ENCODE measurements around the gene RBL2. TPM values are rescaled to one million over a fixed set of nuclear protein-coding genes. Genes with fewer than 3 reads are reported as not detected.
A peak's percentile ranks its signal among the peaks of the same experiment; 100 is the strongest.

The RBL2 gene
- total and polyA plus RNA-seq, 9 of the 15 experiments (the other 6 are each of a cell fraction or from before 2014, with no cell fraction given) = 7.8 to 76.3 (median 28.5) TPM

DNA sequence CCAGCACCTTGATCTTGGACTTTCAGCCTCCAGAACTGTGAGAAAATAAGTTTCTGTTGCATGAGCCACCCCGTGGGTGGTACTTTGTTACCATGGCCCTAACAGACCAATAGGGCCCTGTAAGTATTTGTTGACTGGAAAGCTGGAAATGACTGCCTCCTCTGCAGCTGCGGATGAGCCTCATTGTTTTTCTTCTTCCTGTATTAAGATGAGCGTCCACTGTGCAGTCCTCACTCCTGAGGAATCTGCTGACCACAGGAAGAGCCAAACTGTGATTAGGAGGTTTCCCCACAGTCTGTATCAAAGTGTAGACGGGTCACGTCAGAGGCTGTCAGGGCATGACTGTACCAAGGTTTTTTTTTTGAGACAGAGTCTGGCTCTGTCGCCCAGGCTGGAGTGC is 81.0 kb downstream of the RBL2 start:
- Histone ChIP-seq H3K79me2 (ENCODE audit: control insufficient read depth, insufficient read depth, low read length) (no peaks in the 10 kb centered on the region), H3K4me1 (replicated peaks in 1 of 2; ENCODE audit: control insufficient read depth in 2 of 2, insufficient read depth in 2 of 2, low read length in 2 of 2) (peaks cover 0 to 6% of the 10 kb centered on the region in 2 experiments; a peak in 3 of 5 replicates), H3K36me3 (ENCODE audit: control insufficient read depth, insufficient read depth, low read length) (no peaks in the 10 kb centered on the region), H3K27ac (ENCODE audit: extremely low read depth, low read depth, low read length) (no peak overlapping the region), H2AFZ (ENCODE audit: low read depth, low read length) (no peak overlapping the region), H3K27me3 (ENCODE audit: control insufficient read depth in 2 of 2, insufficient read depth in 2 of 2, low read length in 2 of 2) (peaks cover 0 to 13% of the 10 kb centered on the region in 2 experiments; a peak in 3 of 5 replicates), H4K20me1 (replicated peaks; ENCODE audit: control insufficient read depth, insufficient read depth, low read length) (no peaks in the 10 kb centered on the region), H3K4me2 (ENCODE audit: insufficient read depth, low read length) (no peak overlapping the region), H3K9me3 (replicated peaks; ENCODE audit: control insufficient read depth, insufficient read depth, low read depth, low read length) (no peaks in the 10 kb centered on the region), H3K4me3 (no peak overlapping the region), H3K9me1 (ENCODE audit: control insufficient read depth, insufficient read depth, low read length) (no peaks in the 10 kb centered on the region), H3K9ac (ENCODE audit: insufficient read depth in 1 of 2, low read depth in 2 of 2, low read length in 2 of 2) (no peak overlapping the region)
- ChIA-PET CTCF (ENCODE audit: low intra/inter-chr PET ratio) (no interaction called here), POLR2A (no interaction called here)
- intact Hi-C loops (cut with micrococcal nuclease) (no loop called here), in situ Hi-C loops (cut with MboI) (loop anchor here (25.0 kb wide), 1 partner anchor 1328 kb away; no protein-coding TSS in a partner anchor)
- 4% methylated on average over 6 of the region's 6 CpGs for WGBS (ENCODE audit: insufficient coverage, low coverage, missing lambda C conversion rate)
- FAIRE-seq = no peak
- TF ChIP-seq FUS (optimal IDR thresholded peaks at IDR 0.05; ENCODE audit: low read depth, low read length) (no peak), NR2C2 (CRISPR knock-in tag; IDR thresholded peaks at IDR 0.05) (no peak), NR2C2 (tag; IDR thresholded peaks at IDR 0.05) (peak; percentile 47; the same call in 1 of the 2 replicates)
- no peak for ATAC-seq
- no peak for DNase-seq (ENCODE audit: extremely low read depth in 1 of 4, low spot score in 3 of 4)
- BruUV-seq (replicated peaks) = no TSS peak

DNA sequence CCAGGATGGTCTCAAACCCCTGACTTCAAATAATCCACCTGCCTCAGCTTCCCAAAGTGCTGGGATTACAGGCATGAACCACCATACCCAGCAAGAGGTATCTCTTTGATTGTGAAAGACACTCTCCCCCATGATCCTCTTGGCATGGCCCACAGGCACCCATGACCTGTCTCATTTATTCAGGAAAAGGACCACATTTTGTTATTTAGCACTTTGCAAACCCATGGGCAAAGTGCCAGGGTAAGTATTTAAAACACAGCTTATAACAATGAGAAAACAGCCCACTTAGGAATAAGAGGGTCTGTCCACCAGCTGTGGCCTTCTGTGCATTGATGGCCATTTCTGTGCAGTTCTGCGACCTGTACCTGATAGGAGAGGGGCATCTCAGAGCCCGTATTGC is 81.5 kb downstream of the RBL2 start:
- no peak overlapping the region for H2AFZ ChIP-seq (ENCODE audit: low read depth, low read length)
- no TSS peak for BruUV-seq (replicated peaks)
- in situ Hi-C loops (cut with MboI) = loop anchor here (25.0 kb wide), 1 partner anchor 1329 kb away; no protein-coding TSS in a partner anchor
- DNase-seq (ENCODE audit: extremely low read depth in 1 of 4, low spot score in 3 of 4) (no peak), ATAC-seq (no peak), FAIRE-seq (no peak)
- no peak overlapping the region for H3K9ac ChIP-seq (ENCODE audit: insufficient read depth in 1 of 2, low read depth in 2 of 2, low read length in 2 of 2)
- H4K20me1 ChIP-seq (replicated peaks; ENCODE audit: control insufficient read depth, insufficient read depth, low read length) = no peaks in the 10 kb centered on the region
- no peaks in the 10 kb centered on the region for H3K9me3 ChIP-seq (replicated peaks; ENCODE audit: control insufficient read depth, insufficient read depth, low read depth, low read length)
- peaks cover 0 to 6% of the 10 kb centered on the region in 2 experiments; a peak in 2 of 5 replicates for H3K4me1 ChIP-seq (replicated peaks in 1 of 2; ENCODE audit: control insufficient read depth in 2 of 2, insufficient read depth in 2 of 2, low read length in 2 of 2)
- H3K36me3 ChIP-seq (ENCODE audit: control insufficient read depth, insufficient read depth, low read length) = no peaks in the 10 kb centered on the region
- TF ChIP-seq TCF7L2 (IDR thresholded peaks at IDR 0.05; ENCODE audit: low read depth, low read length) (no peak), NR2C2 (CRISPR knock-in tag; IDR thresholded peaks at IDR 0.05) (no peak), NR2C2 (tag; IDR thresholded peaks at IDR 0.05) (peak; percentile 19; the same call in 1 of the 2 replicates), SAFB (IDR thresholded peaks at IDR 0.05; ENCODE audit: borderline replicate concordance, low read depth, low read length) (no peak), POLR2G (IDR thresholded peaks at IDR 0.05; ENCODE audit: low read depth, low read length) (no peak), HNRNPK (IDR thresholded peaks at IDR 0.05; ENCODE audit: low read depth, low read length, poor library complexity, severe bottlenecking) (no peak), POLR2AphosphoS2 (IDR thresholded peaks at IDR 0.05; ENCODE audit: low read length) (no peak)
- no peak overlapping the region for H3K4me3 ChIP-seq
- 5% methylated on average over 2 of the region's 2 CpGs for WGBS (ENCODE audit: insufficient coverage, low coverage, missing lambda C conversion rate)
- no peaks in the 10 kb centered on the region for H3K79me2 ChIP-seq (ENCODE audit: control insufficient read depth, insufficient read depth, low read length)
- ChIA-PET CTCF (ENCODE audit: low intra/inter-chr PET ratio) (no interaction called here), POLR2A (no interaction called here)
- H3K9me1 ChIP-seq (ENCODE audit: control insufficient read depth, insufficient read depth, low read length) = no peaks in the 10 kb centered on the region
- no peak overlapping the region for H3K27ac ChIP-seq (ENCODE audit: extremely low read depth, low read depth, low read length)
- H3K27me3 ChIP-seq (ENCODE audit: control insufficient read depth in 2 of 2, insufficient read depth in 2 of 2, low read length in 2 of 2) = peaks cover 0 to 15% of the 10 kb centered on the region in 2 experiments; a peak in 3 of 5 replicates
- intact Hi-C loops (cut with micrococcal nuclease) = no loop called here
- no peak overlapping the region for H3K4me2 ChIP-seq (ENCODE audit: insufficient read depth, low read length)
